Activated T-cell treated with anti-CD3 and anti-CD28 coated beads, Interleukin-2, amount 50 U/mL, for 4 hours (primary cell): ENCODE results near the gene KANSL2. TPM values are rescaled to one million over a fixed set of nuclear protein-coding genes. Genes with fewer than 3 reads are reported as not detected.
"Not testable (repeated sequence)": the region's sequence is repeated elsewhere in the genome, so short reads cannot be mapped to it uniquely, and the experiment has no call there.

Experiments
- ATAC-seq, 2 donors: fragments of 200-7000 bp; cut with Tn5 transposase; one replicate each; pipeline ENCODE4 v1.10.0; 2021
- DNase-seq: peaks from one replicate; pipeline ENCODE4 v3.0.0-alpha.2; 2020
- H3K27me3 Mint-ChIP-seq: one replicate; pipeline ENCODE4 v1.8.0; 2021; ENCODE audit warnings: low read depth, mixed read lengths
- H3K36me3 Mint-ChIP-seq: one replicate; pipeline ENCODE4 v1.8.0; 2022; ENCODE audit warnings: mixed read lengths; ENCODE audit not compliant: insufficient read depth
- H3K4me1 Mint-ChIP-seq: one replicate; pipeline ENCODE4 v1.8.0; 2021; ENCODE audit warnings: low read depth, mixed read lengths
- H3K4me3 Mint-ChIP-seq: one replicate; pipeline ENCODE4 v1.8.0; 2021; ENCODE audit warnings: mild to moderate bottlenecking, moderate library complexity, mixed read lengths
- H3K9me3 Mint-ChIP-seq: one replicate; pipeline ENCODE4 v1.8.0; 2021; ENCODE audit warnings: mixed read lengths
- total RNA-seq, 3 donors: library from RNA; stranded (reverse); gene quantifications; one replicate each; pipeline ENCODE4 v1.2.1, GENCODE V29; 2021

KANSL2 gene
- total RNA-seq: 10 to 100 TPM; 47.9 to 68.1 (median 68.0) TPM

GRCh38 chr12:48681710-48682532 lies at the start of gene KANSL2:
Gene KANSL2, minus strand, starts transcription at chr12:48682238. Its CDS starts 606 bp downstream, at chr12:48681632.
- DNase-seq: peak; percentile 94
- peak; percentile 95 for ATAC-seq
- H3K9me3 Mint-ChIP-seq: no peaks in the 10 kb centered on the region
- H3K27me3 Mint-ChIP-seq: no peaks in the 10 kb centered on the region
- H3K4me3 Mint-ChIP-seq: peak within 1 kb of the TSS; percentile 99
- peaks cover 42% of the 10 kb centered on the region for H3K4me1 Mint-ChIP-seq
- H3K36me3 Mint-ChIP-seq: peaks cover 32% of the 10 kb centered on the region

- Mint-ChIP-seq H3K36me3 (no peaks in the 10 kb centered on the region), H3K9me3 (no peaks in the 10 kb centered on the region), H3K4me3 (no peak overlapping the region), H3K4me1 (no peaks in the 10 kb centered on the region), H3K27me3 (no peaks in the 10 kb centered on the region)
- DNase-seq (no peak), ATAC-seq (no peak)
Observed at GRCh38 chr12:48728807-48729206, 46.8 kb upstream of the KANSL2 start.

GRCh38 chr12:48720737-48721136 lies 38.7 kb upstream of the KANSL2 start:
- Mint-ChIP-seq H3K9me3 (peaks cover 13% of the 10 kb centered on the region), H3K4me1 (peaks cover 15% of the 10 kb centered on the region)
- H3K27me3 Mint-ChIP-seq, ATAC-seq, H3K4me3 Mint-ChIP-seq, DNase-seq, H3K36me3 Mint-ChIP-seq: not testable (repeated sequence)

GRCh38 chr12:48720171-48720570 lies 38.1 kb upstream of the KANSL2 start:
- ATAC-seq, H3K4me3 Mint-ChIP-seq, H3K36me3 Mint-ChIP-seq, DNase-seq, H3K27me3 Mint-ChIP-seq: not testable (repeated sequence)
- Mint-ChIP-seq H3K4me1 (peaks cover 20% of the 10 kb centered on the region), H3K9me3 (peaks cover 13% of the 10 kb centered on the region)

GRCh38 chr12:48719002-48719401 lies 37.0 kb upstream of the KANSL2 start:
- not testable (repeated sequence) for H3K27me3 Mint-ChIP-seq, ATAC-seq, DNase-seq, H3K4me3 Mint-ChIP-seq
- H3K4me1 Mint-ChIP-seq: peaks cover 31% of the 10 kb centered on the region
- peaks cover 13% of the 10 kb centered on the region for H3K9me3 Mint-ChIP-seq
- H3K36me3 Mint-ChIP-seq: peaks cover 19% of the 10 kb centered on the region

GRCh38 chr12:48717252-48717695 lies 35.2 kb upstream of the KANSL2 start:
- DNase-seq: no peak
- peaks cover 13% of the 10 kb centered on the region for H3K9me3 Mint-ChIP-seq

GRCh38 chr12:48716493-48717251 lies 34.6 kb upstream of the KANSL2 start, which contains the start of gene CCNT1:
Gene CCNT1, minus strand, starts transcription at chr12:48716707. Its CDS starts 32 bp downstream, at chr12:48716675.
- Mint-ChIP-seq H3K4me1 (peaks cover 41% of the 10 kb centered on the region), H3K4me3 (peak within 1 kb of the TSS; percentile 94), H3K9me3 (peaks cover 13% of the 10 kb centered on the region), H3K27me3 (no peaks in the 10 kb centered on the region), H3K36me3 (peaks cover 29% of the 10 kb centered on the region)
- peak; percentile 98 for DNase-seq
- peak; percentile 94 to 95 for ATAC-seq

More at GRCh38 chr12:48717252-48717695, 35.2 kb upstream of the KANSL2 start:
- H3K4me1 Mint-ChIP-seq: peaks cover 41% of the 10 kb centered on the region
- H3K36me3 Mint-ChIP-seq: peaks cover 29% of the 10 kb centered on the region
- peak overlapping the region; percentile 94 for H3K4me3 Mint-ChIP-seq
- peak; percentile 11 to 15 for ATAC-seq
- H3K27me3 Mint-ChIP-seq: no peaks in the 10 kb centered on the region

GRCh38 chr12:48716168-48716492 lies 34.1 kb upstream of the KANSL2 start:
- Mint-ChIP-seq H3K36me3 (peaks cover 29% of the 10 kb centered on the region), H3K27me3 (no peaks in the 10 kb centered on the region), H3K4me1 (peaks cover 41% of the 10 kb centered on the region), H3K9me3 (peaks cover 9% of the 10 kb centered on the region), H3K4me3 (peak overlapping the region; percentile 94)
- DNase-seq (no peak), ATAC-seq (peak; percentile 6 to 15)

GRCh38 chr12:48712209-48712608 lies 30.2 kb upstream of the KANSL2 start:
- no peak for ATAC-seq
- Mint-ChIP-seq H3K36me3 (peaks cover 27% of the 10 kb centered on the region), H3K4me1 (peaks cover 55% of the 10 kb centered on the region), H3K27me3 (no peaks in the 10 kb centered on the region), H3K4me3 (no peak overlapping the region), H3K9me3 (no peaks in the 10 kb centered on the region)
- DNase-seq: no peak

GRCh38 chr12:48698822-48699221 lies 16.8 kb upstream of the KANSL2 start:
- H3K36me3 Mint-ChIP-seq: peaks cover 38% of the 10 kb centered on the region
- not testable (repeated sequence) for H3K27me3 Mint-ChIP-seq, H3K4me1 Mint-ChIP-seq, H3K9me3 Mint-ChIP-seq, H3K4me3 Mint-ChIP-seq, ATAC-seq, DNase-seq

GRCh38 chr12:48696626-48697025 lies 14.6 kb upstream of the KANSL2 start:
- peaks cover 6% of the 10 kb centered on the region for H3K4me1 Mint-ChIP-seq
- H3K9me3 Mint-ChIP-seq: no peaks in the 10 kb centered on the region
- H3K27me3 Mint-ChIP-seq: no peaks in the 10 kb centered on the region
- no peak for ATAC-seq
- H3K36me3 Mint-ChIP-seq: peaks cover 50% of the 10 kb centered on the region
- DNase-seq: no peak
- no peak overlapping the region for H3K4me3 Mint-ChIP-seq

GRCh38 chr12:48695859-48696258 lies 13.8 kb upstream of the KANSL2 start:
- no peak overlapping the region for H3K4me3 Mint-ChIP-seq
- H3K27me3 Mint-ChIP-seq: no peaks in the 10 kb centered on the region
- H3K9me3 Mint-ChIP-seq: no peaks in the 10 kb centered on the region
- no peak for ATAC-seq
- no peak for DNase-seq
- peaks cover 56% of the 10 kb centered on the region for H3K36me3 Mint-ChIP-seq
- H3K4me1 Mint-ChIP-seq: peaks cover 8% of the 10 kb centered on the region

- no peak for ATAC-seq
- peaks cover 55% of the 10 kb centered on the region for H3K36me3 Mint-ChIP-seq
- no peaks in the 10 kb centered on the region for H3K9me3 Mint-ChIP-seq
- H3K4me1 Mint-ChIP-seq: peaks cover 6% of the 10 kb centered on the region
- no peak for DNase-seq
- H3K4me3 Mint-ChIP-seq: no peak overlapping the region
- no peaks in the 10 kb centered on the region for H3K27me3 Mint-ChIP-seq
Observed at GRCh38 chr12:48694038-48694437, 12.0 kb upstream of the KANSL2 start.

- H3K4me1 Mint-ChIP-seq: peaks cover 6% of the 10 kb centered on the region
Observed at GRCh38 chr12:48693572-48693971, 11.5 kb upstream of the KANSL2 start.

More at GRCh38 chr12:48693572-48693971, 11.5 kb upstream of the KANSL2 start:
- Mint-ChIP-seq H3K9me3 (no peaks in the 10 kb centered on the region), H3K27me3 (no peaks in the 10 kb centered on the region), H3K36me3 (peaks cover 57% of the 10 kb centered on the region), H3K4me3 (no peak overlapping the region)
- no peak for DNase-seq
- no peak for ATAC-seq
